Right atrium auricular region (tissue), 2 donors: ENCODE data around the gene SVIL. TPM values are rescaled to one million over a fixed set of nuclear protein-coding genes. Genes with fewer than 3 reads are reported as not detected.

Source experiments
- DNase-seq: peaks from one replicate; pipeline ENCODE4 v3.0.0-alpha.2; 2019; ENCODE audit warnings: low spot score
- H3K27ac ChIP-seq, 2 donors: fragments of 200-600 bp; sonication (generic); 1 replicate in 1 of 2; 2 replicates in 1 of 2; pipeline ENCODE4 v1.5.1; 2016 to 2019
- H3K27me3 ChIP-seq, 2 donors: fragments of 200-600 bp; sonication (generic); one replicate each; pipeline versions ENCODE4 v1.5.1 to v1.6.0; 2017 to 2019
- H3K36me3 ChIP-seq: fragments of 200-600 bp; sonication (generic); one replicate; pipeline ENCODE4 v1.5.1; 2016
- H3K4me1 ChIP-seq, 2 donors: fragments of 200-600 bp; sonication (generic); one replicate each; pipeline versions ENCODE4 v1.5.1 to v1.6.0; 2017 to 2019
- H3K4me3 ChIP-seq, 2 donors: fragments of 200-600 bp; sonication (generic); 1 replicate in 1 of 2; 2 replicates in 1 of 2; pipeline ENCODE4 v1.5.1; 2017 to 2019; ENCODE audit warnings: mild to moderate bottlenecking in 1 of 2, moderate library complexity in 1 of 2
- H3K9me3 ChIP-seq, 2 donors: fragments of 200-600 bp; sonication (generic); one replicate each; pipeline ENCODE4 v1.5.1; 2019
- total RNA-seq, 2 donors: library from RNA; depleted of rRNA; stranded (reverse); fragments of >200 nt; gene quantifications; one replicate each; pipeline ENCODE4 v1.1.0, GENCODE V29; 2016
- TF ChIP-seq, protein P1 (sequence below), 2 donors: fragments of 200-600 bp; sonication (generic); IDR thresholded peaks; one replicate each; pipeline ENCODE4 v1.5.1; 2019; ENCODE audit warnings: antibody characterized with exemption in 2 of 2

Gene SVIL
- total RNA-seq, 2 donors from 2014 or later, result 260 to 340 TPM

DNA sequence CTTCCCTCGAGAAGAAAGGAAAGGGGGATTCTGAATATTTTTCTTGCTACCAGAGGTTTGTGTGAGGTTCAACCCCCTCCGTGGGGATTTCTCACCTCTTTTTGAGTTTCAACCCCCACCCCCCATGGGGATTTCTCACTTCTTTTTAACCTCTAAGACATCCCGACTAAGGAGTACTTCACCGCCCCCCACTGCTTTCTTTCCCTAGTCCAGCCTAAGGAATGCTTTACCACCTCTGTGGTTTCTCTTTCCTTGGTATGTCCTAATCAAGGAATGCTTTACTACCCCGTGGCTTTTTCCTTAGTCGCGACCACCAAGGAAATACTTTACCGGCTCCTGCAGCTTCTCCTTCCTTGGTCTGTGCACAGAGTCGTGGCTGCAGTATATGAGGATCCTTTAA lies 196.5 kb downstream of the SVIL start:
- Histone ChIP-seq H3K27me3 (no peaks in the 10 kb centered on the region), H3K9me3 (peaks cover 10 to 30% of the 10 kb centered on the region in 2 donors), H3K4me1 (no peaks in the 10 kb centered on the region), H3K4me3 (no peak overlapping the region), H3K36me3 (no peaks in the 10 kb centered on the region), H3K27ac (no peak overlapping the region)
- TF ChIP-seq, protein P1, sequence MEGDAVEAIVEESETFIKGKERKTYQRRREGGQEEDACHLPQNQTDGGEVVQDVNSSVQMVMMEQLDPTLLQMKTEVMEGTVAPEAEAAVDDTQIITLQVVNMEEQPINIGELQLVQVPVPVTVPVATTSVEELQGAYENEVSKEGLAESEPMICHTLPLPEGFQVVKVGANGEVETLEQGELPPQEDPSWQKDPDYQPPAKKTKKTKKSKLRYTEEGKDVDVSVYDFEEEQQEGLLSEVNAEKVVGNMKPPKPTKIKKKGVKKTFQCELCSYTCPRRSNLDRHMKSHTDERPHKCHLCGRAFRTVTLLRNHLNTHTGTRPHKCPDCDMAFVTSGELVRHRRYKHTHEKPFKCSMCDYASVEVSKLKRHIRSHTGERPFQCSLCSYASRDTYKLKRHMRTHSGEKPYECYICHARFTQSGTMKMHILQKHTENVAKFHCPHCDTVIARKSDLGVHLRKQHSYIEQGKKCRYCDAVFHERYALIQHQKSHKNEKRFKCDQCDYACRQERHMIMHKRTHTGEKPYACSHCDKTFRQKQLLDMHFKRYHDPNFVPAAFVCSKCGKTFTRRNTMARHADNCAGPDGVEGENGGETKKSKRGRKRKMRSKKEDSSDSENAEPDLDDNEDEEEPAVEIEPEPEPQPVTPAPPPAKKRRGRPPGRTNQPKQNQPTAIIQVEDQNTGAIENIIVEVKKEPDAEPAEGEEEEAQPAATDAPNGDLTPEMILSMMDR (IDR thresholded peaks at IDR 0.05), result no peak
- no peak for DNase-seq

DNA sequence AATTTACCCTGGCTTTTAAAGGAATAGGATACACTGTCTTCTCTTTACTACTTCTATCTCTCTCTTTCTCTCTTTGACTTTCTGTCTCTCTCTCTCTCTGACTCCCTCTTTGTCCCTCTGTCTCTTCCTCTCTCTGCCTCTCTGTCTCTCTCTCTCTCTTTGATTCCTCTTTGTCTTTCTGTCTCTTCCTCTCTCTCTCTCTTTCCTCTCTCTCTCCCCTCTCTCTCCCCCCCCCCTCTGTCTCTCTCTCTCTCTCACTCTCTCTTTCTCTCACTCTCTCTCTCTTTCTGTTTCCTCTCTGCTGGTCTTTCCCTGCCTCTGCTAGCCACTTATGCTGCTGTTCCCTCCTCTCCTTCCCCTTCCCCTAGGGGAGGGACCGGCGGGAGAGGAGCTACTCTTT lies 196.9 kb downstream of the SVIL start:
- TF ChIP-seq, protein P1 (IDR thresholded peaks at IDR 0.05), result no peak
- Histone ChIP-seq H3K27me3 (no peaks in the 10 kb centered on the region), H3K36me3 (no peaks in the 10 kb centered on the region), H3K4me1 (no peaks in the 10 kb centered on the region), H3K27ac (no peak overlapping the region), H3K4me3 (no peak overlapping the region), H3K9me3 (peaks cover 10 to 30% of the 10 kb centered on the region in 2 donors)
- no peak for DNase-seq

DNA sequence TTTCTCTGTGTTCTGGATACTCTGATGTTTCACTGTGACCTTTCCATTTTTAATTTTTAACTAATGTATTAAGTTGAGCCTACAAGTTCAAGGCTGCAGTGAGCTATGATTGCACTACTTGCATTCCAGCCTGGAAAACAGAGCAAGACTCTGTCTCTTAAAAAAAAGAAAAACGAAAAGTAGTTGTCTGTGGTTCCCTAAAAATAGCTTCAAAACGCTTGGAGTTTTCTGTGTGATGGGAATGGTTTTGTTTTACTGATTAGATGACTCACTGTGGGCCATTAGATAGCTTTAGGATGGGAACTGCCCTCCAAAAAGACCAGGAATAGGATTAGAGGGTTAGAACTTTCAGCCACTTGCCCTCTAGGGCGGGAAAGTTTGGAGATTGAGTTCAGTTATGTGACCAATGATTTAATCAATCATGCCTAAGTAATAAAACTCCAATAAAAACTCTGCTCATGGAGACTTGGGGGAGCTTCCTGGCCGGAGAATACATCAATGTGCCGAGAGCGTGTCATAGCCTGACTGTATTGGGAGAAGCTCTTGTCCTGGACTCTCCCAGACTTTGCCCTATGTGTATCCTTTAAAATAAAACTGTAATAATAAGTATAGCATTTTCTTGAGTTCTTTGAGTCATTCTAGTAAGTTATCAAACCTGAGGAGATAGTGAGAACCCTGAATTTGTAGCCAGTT lies 198.8 kb downstream of the SVIL start:
- H3K4me3 ChIP-seq, result no peak overlapping the region
- no peaks in the 10 kb centered on the region for H3K36me3 ChIP-seq
- DNase-seq, result no peak
- no peaks in the 10 kb centered on the region for H3K27me3 ChIP-seq
- H3K27ac ChIP-seq, result no peak overlapping the region
- TF ChIP-seq, protein P1 (IDR thresholded peaks at IDR 0.05), result no peak
- no peaks in the 10 kb centered on the region for H3K4me1 ChIP-seq
- peaks cover 10 to 30% of the 10 kb centered on the region in 2 donors for H3K9me3 ChIP-seq

DNA sequence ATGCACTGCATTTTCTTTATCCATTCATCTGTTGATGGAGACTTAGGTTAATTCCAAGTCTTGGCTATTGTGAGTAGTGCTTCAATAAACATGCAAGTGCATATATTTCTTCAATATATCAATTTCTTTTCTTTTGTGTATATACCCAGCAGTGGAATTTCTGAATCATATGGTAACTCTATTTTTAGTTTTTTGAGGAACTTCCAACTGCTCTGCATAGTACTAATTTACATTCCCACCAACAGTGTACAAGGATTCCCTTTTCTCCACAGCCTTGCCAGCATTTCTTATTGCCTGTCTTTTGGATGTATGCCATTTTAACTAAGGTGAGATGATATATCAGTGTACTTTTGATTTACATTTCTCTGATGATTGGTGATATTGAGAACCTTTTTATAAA lies 200.7 kb downstream of the SVIL start:
- TF ChIP-seq, protein P1 (IDR thresholded peaks at IDR 0.05), result no peak
- no peak for DNase-seq
- H3K4me1 ChIP-seq, result no peaks in the 10 kb centered on the region

DNA sequence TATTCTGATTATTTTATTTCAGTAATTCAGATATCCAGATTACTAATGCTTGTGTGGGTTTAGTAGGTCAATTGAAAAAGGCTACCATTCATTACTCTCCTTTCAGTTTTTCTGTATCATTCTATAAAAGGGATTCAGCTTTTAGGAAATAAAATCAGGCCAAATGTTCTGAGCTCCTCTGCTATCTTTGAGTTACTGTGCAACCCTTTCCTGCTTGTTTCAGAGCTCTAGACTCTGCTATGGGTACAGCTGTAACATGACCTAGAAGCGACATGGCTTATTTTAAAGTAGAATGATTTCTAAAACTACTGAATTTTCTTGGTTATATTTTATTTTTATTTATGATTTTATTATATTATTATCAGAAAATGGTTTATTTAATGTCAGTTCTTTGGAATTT lies 203.1 kb downstream of the SVIL start:
- Histone ChIP-seq H3K27me3 (no peaks in the 10 kb centered on the region), H3K4me1 (peaks cover 0 to 15% of the 10 kb centered on the region in 2 donors), H3K27ac (no peak overlapping the region), H3K9me3 (peaks cover 0 to 8% of the 10 kb centered on the region in 2 donors), H3K4me3 (no peak overlapping the region), H3K36me3 (no peaks in the 10 kb centered on the region)
- TF ChIP-seq, protein P1 (IDR thresholded peaks at IDR 0.05), result no peak
- no peak for DNase-seq

More for the DNA sequence above, 200.7 kb downstream of the SVIL start:
- Histone ChIP-seq H3K27me3 (no peaks in the 10 kb centered on the region), H3K27ac (no peak overlapping the region), H3K36me3 (no peaks in the 10 kb centered on the region), H3K4me3 (no peak overlapping the region), H3K9me3 (peaks cover 8 to 27% of the 10 kb centered on the region in 2 donors)

DNA sequence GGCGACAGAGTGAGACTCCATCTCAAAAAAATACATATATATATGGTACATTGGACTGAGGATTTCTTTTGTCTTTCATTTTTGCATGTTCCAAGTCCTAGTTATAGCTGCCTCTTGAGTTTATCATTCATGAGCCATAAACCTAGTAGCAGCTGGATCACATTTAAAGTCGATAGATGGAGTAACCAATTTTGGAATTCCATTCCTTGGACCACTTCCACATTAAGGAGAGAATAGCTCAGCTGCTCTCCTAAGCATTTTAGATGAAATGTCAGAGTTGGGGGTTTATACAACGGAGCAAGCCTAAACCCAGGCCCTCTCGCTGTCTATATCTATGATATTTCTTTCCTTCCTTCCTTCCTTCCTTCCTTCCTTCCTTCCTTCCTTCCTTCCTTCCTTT lies 204.7 kb downstream of the SVIL start:
- Histone ChIP-seq H3K27me3 (no peaks in the 10 kb centered on the region), H3K36me3 (no peaks in the 10 kb centered on the region), H3K4me1 (peaks cover 0 to 21% of the 10 kb centered on the region in 2 donors), H3K4me3 (no peak overlapping the region), H3K9me3 (no peaks in the 10 kb centered on the region), H3K27ac (no peak overlapping the region)
- DNase-seq, result no peak
- TF ChIP-seq, protein P1 (IDR thresholded peaks at IDR 0.05), result no peak
